GM18511 (cell line): ENCODE measurements around the gene NANS.

Experiments
- ATAC-seq: cut with Tn5 transposase; IDR thresholded peaks from one replicate; pipeline ENCODE4 v1.9.1; 2021; ENCODE audit warnings: mild to moderate bottlenecking, moderate library complexity; ENCODE audit not compliant: unreplicated experiment

Gene NANS

GRCh38 chr9:98130576-98131228 is 74.2 kb downstream of the NANS start:
- ATAC-seq = no peak

GRCh38 chr9:98132158-98132557 is 75.6 kb downstream of the NANS start:
- no peak for ATAC-seq
